IPS-NIHi7 (cell line): Measurements from ENCODE around the gene BCKDHB.

Experiments used
- DNase-seq: peaks from one replicate; pipeline ENCODE4 v3.0.0; 2012; ENCODE audit warnings: mixed read lengths; ENCODE audit errors: extremely low spot score

The BCKDHB gene

DNA sequence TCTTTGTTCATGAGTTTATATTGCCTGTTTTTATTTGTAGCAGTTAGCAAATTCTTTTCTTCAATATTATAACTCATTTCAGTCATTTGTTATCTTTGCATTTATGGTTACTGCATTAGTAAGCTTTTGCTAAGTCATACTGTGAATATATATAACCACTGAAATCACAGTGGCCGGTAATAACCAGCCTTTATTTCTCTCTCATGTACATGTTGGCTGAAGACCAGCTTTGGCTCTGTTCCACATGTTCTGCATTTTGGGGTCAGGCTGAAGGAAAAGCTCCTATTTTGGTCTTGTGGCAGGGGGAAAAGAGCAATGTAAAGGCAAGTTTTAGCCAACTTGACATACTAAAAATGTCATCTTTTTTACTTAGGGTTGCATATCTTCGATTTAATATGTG, 276.3 kb downstream of the BCKDHB start:
- no peak for DNase-seq

DNA sequence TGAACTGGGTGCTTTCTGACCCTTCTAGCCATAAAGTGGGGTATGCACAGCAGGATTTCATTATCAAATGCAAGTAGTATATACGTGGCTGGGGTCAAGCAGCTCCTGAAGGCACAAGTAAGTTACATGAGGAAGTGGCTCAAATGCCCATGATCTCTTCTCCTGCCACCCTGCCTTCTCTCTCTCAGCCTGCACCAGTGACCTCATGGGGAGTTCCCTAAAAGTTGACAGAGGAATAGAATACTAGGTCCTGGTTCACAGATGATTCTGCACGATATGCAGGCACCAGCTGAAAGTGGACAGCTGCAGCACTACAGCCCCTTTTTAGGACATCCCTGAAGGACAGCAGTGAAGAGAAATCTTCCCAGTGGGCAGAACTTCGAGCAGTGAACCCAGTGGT, 282.0 kb downstream of the BCKDHB start:
- DNase-seq, result no peak
